GM21447 (cell line): Measurements from ENCODE around the gene SPG7.

Experiments
- ATAC-seq: cut with Tn5 transposase; IDR thresholded peaks from one replicate; pipeline ENCODE4 v1.9.1; 2021; ENCODE audit not compliant: unreplicated experiment

The SPG7 gene

DNA sequence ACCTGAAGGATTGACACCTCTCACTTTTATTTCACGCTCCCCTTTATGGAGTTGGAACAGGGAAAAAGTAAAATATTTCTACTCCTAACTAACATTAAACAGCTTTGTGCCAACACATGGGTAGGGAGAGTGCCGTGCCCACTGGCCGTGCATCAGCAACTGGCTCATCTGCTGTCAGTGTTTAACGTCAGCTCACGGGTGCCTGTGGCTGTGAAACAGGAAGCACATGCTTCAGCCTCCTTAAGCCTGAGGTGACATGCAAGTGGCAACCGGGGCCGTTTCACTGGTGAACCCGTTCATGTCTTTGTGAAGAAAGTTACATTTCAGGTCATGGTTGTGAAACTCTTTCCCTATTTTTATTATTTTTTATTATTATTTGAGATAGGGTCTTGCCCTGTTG lies 3.2 kb downstream of the SPG7 start:
- ATAC-seq, result no peak

DNA sequence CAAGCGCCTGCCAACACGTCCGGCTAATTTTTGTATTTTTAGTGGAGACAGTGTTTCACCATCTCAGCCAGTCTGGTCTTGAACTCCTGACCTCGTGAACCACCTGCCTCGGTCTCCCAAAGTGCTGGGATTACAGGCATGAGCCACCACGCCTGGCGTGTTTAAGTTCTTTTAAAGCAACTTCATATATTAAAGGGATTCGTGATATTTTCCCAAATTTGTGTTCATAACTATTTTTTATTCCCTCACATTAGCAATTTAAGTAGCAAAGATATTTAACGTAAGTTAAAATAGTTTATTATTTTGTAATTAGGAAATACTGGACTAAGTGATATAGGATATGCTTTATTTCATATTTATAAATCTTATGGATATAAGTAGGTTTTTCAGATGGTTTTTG lies 4.2 kb downstream of the SPG7 start:
- no peak for ATAC-seq

GRCh38 chr16:89517128-89517527 lies 8.9 kb downstream of the SPG7 start:
- no peak for ATAC-seq

DNA sequence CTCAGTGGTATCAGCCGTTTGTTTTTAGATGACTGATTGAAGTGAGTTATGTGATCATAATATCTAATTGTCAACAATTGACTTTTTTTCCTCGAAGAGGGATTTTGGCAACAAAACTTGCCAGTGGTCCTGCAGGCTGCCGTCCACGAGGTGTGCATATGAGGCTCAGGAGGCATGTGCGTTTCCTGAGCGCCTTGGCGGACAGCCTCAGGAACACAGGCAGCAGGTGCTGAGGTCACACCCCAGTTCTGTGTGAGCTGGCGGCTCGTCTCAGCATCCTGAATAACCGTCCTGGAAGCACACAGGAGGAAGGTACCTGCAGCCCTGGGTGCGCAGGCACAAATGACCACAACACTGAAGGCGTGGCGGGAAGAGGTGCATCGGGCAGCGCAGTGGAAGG lies 11.7 kb downstream of the SPG7 start:
- no peak for ATAC-seq

DNA sequence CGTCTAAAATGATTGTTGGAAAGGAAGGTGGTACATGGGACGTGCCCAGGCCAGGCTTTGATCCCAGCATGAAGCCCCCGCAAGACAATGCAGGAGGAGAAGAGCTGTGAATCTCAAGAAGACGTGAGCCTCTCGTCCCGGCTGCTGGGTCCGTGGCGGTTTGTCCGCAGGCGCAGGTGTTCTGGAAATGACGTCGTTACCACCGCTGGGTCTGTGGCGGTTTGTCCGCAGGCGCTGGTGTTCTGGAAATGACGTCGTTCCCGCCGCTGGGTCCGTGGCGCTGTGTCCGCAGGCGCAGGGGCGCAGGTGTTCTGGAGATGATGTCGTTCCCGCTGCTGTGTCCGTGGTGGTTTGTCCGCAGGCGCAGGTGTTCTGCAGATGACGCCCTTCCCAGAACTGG lies 14.1 kb downstream of the SPG7 start:
- ATAC-seq, result no peak

DNA sequence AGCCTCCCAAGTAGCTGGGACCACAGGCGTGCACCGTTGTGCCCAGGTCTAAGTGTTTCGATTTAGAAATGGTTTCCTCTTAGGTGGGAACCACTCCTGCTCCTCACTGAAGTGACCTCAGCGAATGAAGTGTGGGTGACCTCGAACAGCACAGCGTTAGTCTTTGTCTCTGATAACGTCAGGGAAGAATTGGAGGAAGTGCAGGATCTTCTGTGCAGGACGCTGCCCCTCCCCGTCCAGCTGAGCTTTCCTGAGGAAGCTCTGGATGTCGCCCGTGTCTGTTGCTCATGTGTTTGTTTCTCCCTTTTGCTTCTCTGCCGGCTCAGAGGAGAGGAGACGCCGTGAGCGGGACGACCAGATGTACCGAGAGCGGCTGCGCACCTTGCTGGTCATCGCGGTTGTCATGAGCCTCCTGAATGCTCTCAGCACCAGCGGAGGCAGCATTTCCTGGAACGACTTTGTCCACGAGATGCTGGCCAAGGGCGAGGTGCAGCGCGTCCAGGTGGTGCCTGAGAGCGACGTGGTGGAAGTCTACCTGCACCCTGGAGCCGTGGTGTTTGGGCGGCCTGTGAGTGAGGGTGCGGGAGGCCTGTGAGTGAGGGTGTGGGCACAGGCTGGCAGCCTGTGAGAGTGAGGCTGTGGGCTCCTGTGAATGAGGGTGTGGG lies 15.6 kb downstream of the SPG7 start:
- no peak for ATAC-seq

DNA sequence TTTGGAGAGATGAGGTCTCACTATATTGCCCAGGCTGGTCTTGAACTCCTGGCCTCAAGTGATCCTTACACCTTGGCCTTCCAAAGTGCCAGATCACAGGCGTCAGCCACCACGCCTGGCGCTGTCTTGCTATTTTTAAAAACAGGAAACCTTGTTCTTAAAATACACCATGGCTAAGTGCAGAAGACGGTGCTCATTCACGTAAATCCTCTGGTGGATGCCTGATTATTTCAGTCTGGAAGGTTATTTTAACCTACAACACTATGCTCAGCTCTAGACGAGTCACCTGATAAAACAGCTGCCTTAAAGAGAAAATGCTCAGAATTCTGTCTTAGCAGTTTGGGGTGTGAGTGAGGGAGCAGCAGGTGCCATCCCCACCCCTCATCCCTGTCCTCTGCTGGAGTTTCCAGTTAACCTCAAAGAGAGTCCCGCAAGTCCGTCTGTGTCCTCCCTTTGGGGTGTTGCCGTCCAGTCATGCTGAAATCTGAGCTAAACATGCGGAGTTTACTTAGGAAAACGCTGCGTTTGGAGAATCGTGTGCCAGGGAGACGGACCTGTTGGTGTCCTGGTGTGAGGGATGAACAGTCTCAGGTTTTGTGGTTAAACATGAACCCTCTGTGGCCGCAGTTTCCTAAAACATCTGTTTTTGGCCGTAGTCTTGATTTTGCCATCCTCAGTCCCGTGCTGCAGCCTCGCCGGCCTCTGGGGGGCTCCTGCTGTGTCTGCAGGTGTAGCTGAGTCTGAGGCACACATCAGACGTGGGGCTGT lies 17.1 kb downstream of the SPG7 start:
- no peak for ATAC-seq

DNA sequence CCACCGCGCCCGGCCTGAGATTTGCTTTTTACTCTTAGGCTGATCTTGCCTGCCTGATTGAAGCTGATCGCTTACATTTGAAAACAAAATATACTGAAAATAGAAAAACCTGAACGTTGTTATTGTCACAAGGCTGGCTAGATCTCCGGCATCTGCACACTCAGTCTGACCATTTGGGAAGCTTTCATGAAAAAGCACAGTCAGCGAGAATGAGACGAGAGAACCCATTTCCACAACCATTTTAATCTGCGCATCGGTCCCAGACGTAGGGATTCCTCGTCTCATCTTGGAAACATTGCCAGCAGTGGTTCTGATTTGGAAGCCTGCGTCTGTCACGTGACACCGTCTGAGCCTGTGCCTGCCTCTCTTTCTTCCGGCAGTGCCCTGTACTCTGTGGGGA lies 20.9 kb downstream of the SPG7 start:
- ATAC-seq, result no peak

DNA sequence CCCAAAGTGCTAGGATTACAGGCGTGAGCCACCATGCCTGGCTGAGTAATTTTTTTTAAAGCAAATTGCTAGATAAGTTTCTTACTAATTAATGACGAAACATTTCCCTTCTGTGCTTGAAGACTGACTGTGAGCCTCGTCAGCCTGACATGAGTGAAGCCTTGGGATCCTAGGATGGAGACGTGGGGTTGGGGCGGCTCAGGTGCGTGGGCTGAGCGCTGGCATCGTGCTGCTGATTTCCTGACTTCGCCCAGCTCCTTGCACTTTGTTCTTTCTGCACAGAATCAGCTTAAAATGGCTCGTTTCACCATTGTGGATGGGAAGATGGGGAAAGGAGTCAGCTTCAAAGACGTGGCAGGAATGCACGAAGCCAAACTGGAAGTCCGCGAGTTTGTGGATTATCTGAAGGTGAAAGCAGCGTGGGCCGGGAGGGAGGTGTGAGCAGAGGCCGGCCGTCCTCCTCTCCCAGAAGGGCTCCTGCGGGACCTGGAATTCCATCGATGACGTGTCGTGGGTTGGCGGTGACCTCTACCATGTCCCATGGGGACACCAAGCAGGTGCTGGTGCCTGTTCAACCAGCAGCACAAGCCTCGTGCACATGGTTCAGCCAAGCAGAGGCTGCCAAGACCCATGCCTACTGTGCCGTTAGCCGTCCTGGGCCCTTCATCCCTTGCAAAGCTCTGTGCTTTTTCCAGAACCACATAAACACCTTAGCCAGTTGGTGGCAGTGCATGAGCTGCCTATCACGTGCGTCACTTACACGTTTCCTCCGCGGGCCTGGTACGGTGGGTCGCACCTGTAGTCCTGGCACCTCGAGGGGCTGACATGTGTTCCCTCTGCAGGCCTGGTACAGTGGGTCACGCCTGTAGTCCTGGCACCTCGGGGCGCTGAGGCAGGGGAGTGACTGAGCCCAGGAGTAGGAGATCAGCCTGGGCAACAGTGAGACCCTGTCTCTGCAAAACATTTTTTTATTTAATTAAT lies 22.5 kb downstream of the SPG7 start:
- ATAC-seq, result no peak

- no peak for ATAC-seq
Observed at GRCh38 chr16:89531821-89532526, 23.8 kb downstream of the SPG7 start.

DNA sequence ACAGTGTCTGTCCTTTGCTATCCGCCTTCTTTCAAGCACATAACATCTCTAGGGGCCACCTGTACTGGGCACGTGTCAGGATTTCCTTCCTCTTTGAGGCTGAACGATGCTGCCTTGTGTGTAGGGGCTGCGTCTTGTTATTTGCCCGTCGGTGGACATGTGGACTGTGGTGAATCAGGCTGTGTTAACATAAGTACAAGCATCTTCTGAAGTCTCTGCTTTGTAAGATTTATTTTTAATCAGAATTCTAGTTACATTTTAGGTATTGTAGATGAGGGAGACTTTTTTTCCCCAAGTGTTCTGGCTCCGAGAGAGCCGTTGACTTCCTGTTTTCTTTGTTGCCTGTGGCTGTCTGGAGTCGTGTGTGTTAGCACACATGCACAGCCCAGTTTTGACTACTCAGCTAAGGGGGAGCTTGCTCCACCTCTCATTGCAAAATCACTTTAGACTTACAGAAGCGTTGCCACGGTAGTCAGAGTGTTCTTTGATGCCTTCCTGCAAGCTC lies 26.1 kb downstream of the SPG7 start:
- ATAC-seq, result no peak

DNA sequence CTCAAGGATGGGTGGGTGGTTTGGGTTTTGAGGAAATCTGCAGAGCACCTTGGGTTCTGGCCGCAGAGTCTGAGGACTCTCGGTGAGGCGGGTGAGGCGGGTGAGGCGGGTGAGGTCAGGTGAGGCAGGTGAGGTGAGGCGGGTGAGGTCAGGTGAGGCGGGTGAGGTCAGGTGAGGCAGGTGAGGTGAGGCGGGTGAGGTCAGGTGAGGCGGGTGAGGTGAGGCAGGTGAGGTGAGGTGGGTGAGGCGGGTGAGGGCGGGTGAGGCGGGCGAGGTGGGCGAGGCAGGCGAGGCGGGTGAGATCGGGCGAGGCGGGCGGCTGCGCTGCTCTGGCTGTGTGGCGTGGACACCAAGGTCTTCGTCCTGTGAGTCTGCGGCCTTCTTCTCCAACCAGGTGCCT lies 28.2 kb downstream of the SPG7 start:
- ATAC-seq, result no peak

DNA sequence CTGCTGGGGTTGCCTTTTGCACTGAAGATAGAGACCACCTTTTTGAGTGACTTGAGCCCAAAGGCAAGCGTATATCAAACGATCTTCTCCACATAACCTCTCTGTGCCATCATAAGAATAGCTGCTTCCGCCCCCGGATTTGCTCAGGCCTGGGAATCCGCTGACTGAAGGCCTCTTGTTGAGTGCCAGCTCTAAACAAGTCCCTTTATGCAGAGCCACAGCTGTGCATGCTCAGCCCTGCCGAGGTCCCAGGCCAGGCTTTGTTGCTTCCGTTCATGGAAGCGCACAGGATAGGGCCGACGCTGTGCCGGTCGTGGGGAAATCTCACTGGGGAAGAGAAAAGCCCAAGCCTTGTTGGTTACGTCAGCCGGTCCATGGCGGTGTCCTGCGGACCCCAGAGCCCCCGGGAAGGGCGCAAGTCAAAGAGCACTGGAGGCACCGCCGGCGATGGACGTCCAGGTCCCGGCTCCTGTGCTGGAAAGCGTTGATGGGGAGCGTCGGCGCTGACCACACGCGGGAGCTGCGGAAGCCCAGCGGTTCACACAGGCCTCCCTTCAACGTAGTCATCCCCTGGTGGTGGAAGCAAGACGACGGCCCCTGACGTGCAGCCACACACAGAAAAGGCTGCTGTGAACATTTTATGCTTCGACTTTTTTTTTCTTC lies 28.8 kb downstream of the SPG7 start:
- no peak for ATAC-seq

- ATAC-seq, result no peak
Observed at GRCh38 chr16:89537549-89537925, 29.3 kb downstream of the SPG7 start.

DNA sequence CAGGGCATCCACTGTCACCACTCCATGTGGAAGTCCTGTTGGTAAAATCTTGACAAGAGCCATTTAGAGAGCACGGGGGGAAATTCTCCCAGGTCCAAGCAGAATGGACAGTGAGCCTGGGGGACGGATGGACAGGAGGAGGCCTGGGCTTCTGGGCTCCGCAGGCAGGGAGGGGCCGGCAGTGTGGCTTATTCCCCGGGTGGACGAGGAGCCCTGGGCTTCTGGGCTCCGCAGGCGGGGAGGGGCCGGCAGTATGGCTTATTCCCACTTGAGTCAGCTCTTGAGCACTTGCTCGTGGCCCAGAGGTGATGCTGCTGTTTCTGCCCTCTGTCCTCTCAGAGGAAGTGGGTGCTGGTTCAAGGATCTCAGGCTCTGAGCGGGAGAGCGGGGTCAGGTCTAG lies 30.1 kb downstream of the SPG7 start:
- ATAC-seq, result no peak

GRCh38 chr16:89540557-89540956 lies 32.4 kb downstream of the SPG7 start:
- ATAC-seq, result no peak

- no peak for ATAC-seq
Observed at GRCh38 chr16:89541792-89542191, 33.6 kb downstream of the SPG7 start.

GRCh38 chr16:89544113-89544512 lies 35.9 kb downstream of the SPG7 start:
- ATAC-seq, result no peak

DNA sequence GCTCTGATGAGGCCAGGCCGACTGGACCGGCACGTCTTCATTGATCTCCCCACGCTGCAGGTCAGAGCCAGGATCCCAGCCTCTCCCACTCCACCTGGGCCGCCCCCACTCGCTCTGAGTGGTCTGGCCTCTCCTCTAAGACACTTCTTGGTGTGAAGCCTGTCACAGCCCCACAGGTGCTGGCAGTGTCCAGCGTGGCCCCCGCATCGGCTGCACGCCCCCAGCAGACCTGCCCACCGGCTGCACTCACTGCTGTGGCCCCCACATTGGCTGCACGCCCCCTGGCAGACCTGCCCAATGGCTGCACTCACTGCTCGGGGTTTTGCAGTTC lies 36.5 kb downstream of the SPG7 start:
- ATAC-seq, result no peak

DNA sequence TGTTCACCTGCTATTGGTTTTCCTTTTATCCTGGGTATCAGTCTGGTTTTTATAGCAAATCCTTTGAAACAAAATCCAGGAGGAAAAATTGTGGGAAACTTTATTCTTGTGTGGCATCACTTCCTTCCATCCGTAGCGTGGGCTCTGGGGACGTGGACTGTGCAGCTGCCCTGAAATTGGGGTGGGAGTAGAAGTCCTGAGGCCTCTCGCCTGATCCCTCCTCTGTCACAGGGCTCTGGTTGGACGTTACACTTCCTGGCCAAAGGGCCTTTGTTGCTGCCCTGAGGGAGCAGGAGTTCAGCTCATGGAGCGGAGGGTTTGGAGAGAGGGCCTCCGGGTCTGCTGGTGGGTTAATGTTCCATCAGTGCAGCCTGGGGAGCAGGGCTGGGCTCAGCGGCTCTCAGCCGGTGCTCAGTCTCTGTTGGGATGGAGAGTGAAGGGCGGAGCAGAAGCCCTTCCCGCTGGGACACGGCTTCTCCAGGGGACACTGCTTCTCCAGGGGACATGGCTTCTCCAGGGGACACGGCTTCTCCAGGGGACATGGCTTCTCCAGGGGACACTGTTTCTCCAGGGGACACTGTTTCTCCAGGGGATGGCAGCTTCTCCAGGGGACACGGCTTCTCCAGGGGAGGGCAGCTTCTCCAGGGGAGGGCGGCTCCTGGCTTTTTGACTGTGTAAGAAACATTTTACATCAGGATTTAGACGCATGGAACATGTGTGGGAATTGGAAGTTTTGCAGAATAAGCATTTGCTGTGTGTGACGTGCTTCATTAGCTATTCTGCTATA lies 37.0 kb downstream of the SPG7 start:
- no peak for ATAC-seq
